DND-41 (cell line): ENCODE measurements around the gene MYBL2.

ENCODE experiments used
- EZH2 ChIP-seq: IDR thresholded peaks from 3 replicates; pipeline ENCODE4 v1.6.1; 2012; ENCODE audit warnings: borderline replicate concordance, low read depth, mild to moderate bottlenecking, moderate library complexity, low read length, inconsistent platforms; ENCODE audit not compliant: severe bottlenecking
- TF ChIP-seq, protein P1 (sequence below): IDR thresholded peaks from 2 replicates; pipeline ENCODE4 v1.5.1; 2012; ENCODE audit warnings: borderline replicate concordance, low read length, moderate library complexity, mild to moderate bottlenecking; ENCODE audit not compliant: poor library complexity, severe bottlenecking; ENCODE audit errors: extremely low read depth

DNA sequence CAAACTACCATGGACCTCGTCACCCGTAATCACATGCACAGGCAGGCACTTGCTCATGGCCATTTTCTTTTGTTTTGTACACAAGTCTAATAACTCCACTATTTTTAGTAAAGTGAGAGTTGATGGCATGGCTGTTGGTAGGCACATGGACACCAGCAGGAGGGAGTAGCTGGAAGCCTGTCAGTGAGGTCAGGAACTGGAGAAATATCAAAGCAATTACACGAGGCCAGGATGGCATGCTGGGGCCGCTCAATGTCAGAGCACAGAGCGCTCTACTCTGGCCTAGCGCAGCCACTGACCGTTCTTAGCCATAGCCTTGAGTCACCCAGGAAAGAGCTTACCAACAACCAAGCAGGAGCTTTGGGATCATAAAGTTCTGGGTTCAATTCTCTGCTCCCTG is 96.0 kb downstream of the MYBL2 start:
- no peak for TF ChIP-seq EZH2
- TF ChIP-seq, protein P1, sequence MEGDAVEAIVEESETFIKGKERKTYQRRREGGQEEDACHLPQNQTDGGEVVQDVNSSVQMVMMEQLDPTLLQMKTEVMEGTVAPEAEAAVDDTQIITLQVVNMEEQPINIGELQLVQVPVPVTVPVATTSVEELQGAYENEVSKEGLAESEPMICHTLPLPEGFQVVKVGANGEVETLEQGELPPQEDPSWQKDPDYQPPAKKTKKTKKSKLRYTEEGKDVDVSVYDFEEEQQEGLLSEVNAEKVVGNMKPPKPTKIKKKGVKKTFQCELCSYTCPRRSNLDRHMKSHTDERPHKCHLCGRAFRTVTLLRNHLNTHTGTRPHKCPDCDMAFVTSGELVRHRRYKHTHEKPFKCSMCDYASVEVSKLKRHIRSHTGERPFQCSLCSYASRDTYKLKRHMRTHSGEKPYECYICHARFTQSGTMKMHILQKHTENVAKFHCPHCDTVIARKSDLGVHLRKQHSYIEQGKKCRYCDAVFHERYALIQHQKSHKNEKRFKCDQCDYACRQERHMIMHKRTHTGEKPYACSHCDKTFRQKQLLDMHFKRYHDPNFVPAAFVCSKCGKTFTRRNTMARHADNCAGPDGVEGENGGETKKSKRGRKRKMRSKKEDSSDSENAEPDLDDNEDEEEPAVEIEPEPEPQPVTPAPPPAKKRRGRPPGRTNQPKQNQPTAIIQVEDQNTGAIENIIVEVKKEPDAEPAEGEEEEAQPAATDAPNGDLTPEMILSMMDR: no peak
